Activated T-cell treated with anti-CD3 and anti-CD28 coated beads, Interleukin-2, amount 50 U/mL, for 1 hour (primary cell): ENCODE data around the gene PPA1.
"Not testable (repeated sequence)": the region's sequence is repeated elsewhere in the genome, so short reads cannot be mapped to it uniquely, and the experiment has no call there.

Source experiments
- DNase-seq: peaks from one replicate; pipeline ENCODE4 v3.0.0-alpha.2; 2020

The PPA1 gene

DNA sequence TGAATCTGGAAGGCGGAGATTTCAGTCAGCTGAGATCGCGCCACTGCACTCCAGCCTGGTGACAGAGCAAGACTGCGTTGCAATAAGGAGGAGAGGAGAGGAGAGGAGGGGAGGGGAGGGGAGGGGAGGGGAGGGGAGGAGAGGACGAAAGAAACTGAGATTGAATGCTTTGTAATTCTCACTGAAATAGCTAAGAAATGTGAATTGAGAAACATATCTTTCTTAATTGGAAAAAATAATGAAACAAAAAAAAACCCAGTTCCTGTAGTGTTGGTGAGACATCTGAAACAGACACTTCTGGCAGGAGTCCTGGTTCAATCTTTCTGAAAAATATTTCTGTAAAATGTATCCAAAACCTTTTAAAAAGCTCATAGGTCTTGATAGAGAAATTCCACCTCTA is 26.5 kb downstream of the PPA1 start:
- DNase-seq: no peak

DNA sequence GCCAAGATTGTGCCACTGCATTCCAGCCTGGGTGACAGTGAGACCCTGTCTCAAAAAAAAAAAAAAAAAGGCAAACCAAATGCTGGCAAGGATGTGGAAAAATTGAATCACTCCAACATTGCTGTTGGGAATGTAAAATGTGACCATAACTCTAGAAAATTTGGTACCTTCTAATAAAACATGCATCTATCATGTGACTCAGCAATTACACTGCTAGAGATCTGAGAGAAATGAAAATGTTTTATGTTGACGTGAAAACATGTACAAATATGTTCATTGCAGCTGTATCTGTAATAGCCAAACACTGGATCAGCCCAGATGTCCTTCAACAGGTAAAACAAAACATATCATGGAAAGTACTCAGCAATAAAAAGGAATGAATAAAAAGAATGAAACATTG is 32.1 kb downstream of the PPA1 start:
- DNase-seq: no peak

DNA sequence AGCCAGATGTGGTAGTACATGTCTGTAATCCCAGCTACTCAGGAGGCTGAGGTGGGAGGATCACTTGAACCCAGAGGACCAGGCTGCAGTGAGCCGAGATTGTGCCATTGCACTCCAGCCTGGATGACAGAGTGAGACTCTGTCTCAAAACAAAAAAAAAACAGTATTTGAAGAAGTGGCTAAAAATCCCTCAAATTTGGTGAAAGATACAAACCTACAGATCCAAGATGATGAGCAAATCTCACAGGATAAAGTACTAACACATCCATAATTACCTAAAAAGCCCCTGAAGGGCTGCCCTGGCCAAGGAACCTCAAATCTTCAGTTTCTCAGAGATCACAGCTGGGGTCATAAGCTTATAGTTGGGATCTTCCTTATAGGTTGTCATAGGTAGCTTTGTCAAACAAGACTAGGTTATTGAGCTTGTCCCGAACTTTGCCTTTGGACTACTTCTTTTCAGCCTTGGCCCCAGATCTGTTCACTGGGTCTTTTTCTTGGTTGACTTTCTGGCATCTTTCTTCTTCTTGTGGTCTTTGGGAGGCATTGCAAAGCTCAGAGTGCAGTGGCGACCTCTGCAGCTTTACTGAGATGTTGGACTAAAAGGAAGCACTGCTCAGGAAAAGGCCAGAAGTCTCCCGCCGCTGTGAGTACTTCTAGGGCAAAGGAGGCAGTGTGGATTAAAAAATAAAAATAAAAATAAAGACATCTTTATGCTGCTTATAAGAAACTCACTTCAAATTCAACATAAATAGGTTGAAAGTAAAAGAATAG is 34.3 kb downstream of the PPA1 start:
- no peak for DNase-seq

DNA sequence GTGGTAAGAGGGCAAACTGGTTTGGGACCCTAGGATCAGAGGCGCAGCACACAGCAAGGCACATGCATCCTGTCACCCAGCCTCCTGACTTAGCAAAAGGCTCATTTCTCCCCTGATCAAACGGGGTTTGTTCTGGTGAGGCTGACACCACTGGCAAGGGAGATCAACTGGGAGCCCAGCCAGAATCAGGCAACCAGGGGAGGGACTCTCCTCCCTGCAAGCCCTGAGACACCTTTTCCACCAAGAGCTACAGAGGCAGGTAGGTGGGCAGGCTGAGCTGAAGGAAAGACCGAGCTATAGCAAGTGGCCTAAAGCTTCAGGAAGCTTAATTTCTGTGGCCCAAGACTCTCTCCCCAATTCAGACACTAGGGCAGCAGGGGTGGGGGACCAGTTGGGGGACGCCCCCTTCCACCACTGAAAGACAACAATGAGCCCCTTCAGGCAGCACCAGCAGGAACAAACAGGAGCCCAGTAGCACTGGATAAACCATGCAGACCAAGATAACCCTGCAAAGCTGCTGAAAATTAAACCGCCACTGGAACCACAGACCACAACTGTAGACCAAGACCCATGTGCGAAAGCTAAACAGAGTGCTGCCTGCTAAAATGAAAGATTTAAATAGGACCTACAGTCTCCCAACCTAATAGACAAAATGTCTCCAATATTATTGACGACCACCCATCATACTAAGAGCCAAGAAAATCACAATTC is 35.8 kb downstream of the PPA1 start:
- no peak for DNase-seq

DNA sequence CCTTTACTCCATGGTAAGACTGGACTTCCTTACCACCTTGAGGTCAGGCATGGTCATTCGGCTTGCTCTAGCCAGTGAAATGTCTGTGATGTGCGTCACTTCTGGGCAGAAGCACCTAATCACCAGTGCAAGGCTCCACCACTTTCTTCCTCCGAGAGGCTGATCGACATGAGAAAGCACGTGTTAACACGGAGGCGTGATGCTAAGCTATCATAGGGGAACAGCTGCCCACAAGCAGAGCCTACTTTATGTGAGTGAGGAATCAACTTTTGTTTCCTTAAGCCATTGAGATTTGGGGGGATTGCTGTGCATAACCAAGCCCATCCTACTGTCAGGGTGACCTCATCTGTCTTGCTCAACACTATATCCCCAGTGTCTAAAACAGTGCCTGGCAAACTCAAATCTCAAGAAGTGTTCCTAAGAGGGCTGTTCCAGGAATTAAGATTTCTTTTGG is 39.8 kb downstream of the PPA1 start:
- DNase-seq: no peak

DNA sequence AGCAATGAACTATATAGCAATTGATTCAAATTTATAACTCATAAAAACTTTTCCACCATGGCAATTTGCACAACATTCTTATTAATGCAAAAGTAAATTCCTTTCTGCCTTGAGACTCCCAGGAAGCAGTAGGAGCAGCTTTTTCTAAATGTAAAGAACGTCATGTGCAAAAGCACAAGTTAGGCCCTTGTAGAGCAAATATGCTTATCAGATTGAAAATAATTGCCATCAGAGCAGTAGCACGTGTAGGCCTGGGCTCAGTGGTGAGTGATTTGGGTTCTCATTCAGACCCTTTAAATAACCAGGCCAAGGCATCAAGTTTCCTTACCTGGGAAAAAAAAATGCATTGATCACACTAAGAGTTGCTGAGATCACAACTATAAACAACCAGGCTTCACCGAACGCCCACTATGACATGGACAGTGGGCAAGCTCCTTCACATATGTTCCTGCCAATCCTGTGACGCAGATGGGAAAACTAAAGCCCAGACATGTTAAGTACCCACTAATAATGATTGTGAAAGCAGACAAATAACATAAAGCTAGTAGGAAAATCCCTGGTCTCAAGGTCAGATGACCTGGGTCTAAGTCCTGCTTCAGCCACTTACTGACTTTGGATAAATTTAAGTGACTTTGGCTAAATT is 40.8 kb downstream of the PPA1 start:
- no peak for DNase-seq

DNA sequence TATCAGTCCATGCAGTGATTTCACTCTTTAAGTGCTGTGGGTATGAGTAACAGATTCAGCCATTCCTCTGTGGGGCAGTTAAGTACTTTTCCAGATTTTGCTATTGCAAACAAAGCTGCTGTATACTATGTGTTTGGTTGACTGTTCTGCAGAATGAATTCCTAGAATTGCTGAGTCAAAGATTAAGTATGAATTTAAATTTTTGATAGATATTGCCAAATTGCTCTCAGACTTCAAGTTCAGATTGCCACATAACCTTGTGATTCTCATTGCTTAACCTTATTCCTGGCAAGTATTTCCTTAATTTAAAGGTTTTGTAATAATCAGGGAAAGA is 41.3 kb downstream of the PPA1 start:
- no peak for DNase-seq

DNA sequence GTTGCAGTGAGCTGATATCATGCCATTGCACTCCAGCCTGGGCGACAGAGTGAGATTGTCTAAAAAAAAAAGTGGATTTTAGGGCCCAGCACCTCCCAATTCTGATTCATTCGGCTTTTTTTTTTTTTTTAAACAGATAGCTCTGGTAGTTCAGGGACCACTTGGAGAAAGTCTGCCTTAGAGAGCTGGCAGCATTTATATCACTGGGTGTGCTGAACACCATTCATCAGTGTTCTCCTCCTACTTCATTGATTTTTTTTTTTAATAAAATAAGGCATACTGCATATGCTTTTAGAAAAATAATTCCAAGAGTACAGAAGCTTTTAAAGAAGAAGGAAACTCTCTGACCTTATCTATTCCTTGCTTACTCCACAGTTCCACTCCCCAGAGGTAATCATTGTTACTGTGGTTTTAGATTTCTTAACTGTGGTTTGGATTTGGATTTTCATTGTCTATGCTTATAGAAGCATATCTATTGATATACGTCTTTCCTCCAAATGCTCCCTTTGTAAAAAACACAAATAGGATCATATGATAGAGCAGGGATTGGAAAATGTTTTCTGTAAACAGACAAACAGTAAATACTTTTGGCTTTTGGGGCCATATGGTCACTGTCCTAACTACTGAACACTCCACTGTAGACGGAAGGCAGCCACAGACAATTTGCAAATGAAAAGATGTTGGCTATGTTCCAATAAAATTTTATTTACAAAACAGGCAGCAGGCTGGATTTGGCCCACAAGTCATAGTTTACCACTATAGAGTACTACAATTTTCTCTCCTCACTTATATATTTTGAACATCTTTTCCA is 41.9 kb downstream of the PPA1 start:
- DNase-seq: no peak

DNA sequence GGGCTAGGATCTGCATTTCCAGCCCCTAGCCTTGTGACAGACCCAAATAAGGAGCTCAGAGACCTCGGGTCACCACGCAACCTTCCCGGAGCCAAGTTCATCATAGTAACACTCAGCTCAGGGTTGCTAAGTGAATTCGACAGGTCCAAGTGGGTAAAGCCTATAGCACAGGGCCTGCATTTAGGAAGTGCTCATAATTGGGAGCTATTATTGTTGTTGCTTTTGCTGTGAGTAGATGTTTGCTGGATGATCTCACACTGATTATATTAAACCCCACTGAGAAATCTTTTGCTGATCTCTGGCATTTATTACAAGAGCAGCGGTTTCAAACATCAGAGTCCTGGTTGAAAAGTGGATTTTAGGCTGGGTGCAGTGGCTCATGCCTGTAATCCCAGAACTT is 42.6 kb downstream of the PPA1 start:
- no peak for DNase-seq

DNA sequence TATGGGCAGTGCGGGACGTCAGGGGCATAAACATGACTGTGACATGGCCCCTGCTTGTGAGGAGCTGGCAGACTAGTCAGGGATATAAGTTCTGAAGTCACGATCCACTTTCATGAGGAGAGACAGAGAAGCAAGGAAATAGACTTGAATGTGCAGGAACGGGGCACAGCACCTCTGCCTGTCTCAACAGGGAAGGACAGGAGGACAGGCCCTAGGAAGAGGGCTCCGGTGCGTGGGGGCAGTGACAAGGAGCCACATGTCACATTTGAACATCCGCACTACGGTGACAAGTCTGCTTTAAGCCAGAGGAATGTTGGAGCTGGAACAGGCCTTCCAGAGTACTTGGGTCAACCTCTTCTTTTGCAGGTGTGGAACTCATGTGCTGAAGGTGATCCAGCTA is 43.1 kb downstream of the PPA1 start:
- DNase-seq: no peak

DNA sequence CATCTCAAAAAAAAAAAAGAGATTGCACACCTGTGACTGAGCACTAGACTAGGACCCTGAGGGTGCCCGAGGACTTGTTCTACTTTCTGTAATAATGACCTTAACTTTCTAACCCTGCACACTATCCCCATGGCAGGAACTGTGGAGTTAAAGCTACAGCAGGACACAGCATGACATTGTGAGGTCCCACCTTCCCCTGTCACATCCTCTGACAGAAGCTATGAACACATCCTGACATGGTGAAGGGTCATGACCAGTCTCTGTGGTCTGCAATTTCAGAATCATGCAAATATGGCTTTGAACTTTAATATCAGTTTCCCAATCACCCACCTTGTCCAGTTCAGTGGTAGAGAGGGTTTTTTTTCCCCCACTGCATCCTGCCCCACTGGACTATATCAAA is 44.5 kb downstream of the PPA1 start:
- DNase-seq: no peak

DNA sequence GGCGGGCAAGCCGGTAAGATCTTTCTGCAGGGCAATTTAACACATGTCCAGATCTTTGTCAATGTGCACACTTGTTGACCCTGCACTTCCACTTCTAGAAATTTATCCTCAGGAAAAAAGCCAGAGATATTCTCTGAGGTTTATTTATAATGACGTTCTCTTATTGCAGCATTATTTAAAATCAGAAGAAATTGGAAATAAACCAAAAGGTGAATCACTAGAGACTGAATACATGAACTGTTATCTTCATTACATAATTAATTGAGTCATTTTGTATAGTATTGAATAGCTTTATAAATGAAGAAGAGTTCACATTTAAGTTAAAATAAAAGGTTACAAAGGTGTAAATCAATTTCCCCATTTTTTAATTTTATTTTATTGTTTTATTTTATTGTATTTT is 46.7 kb downstream of the PPA1 start:
- DNase-seq: no peak

DNA sequence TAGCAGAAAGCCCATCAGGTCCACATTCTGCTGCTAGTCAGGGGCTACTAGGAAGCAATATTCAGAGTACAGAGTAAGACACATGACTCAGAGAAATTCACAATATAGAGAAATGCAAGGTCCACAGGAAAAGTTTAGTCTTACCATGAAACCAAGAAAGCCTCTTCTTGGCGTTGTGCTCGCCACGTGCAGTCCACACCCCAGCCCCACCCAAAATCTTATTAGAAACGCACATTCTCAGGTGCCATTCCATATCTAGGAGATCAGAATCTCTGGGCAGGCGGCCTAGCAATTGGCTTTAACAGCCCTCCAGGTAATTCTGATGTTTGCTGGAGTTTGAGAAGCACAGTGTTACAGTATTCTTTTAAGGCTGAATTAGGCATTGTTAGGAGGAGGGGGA is 47.1 kb downstream of the PPA1 start:
- no peak for DNase-seq

DNA sequence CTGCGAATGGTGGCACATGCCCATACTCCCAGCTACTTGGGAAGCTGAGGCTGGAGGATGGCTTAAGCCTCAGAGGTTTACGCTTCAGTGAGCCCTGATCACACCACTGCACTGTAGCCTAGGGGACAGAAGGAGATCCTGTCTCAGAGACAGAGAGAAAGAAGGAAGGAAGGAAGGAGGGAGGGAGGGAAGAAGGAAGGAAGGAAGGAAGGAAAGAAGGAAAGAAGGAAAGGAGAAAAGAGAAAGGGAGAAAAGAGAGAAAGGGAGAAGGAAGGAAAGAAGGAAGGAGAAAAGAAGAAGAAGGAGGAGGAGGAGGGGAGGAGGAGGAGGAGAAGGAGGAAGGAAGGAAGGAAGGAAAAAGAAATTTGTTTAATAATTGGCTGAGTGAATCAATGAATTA is 49.9 kb downstream of the PPA1 start:
- no peak for DNase-seq

DNA sequence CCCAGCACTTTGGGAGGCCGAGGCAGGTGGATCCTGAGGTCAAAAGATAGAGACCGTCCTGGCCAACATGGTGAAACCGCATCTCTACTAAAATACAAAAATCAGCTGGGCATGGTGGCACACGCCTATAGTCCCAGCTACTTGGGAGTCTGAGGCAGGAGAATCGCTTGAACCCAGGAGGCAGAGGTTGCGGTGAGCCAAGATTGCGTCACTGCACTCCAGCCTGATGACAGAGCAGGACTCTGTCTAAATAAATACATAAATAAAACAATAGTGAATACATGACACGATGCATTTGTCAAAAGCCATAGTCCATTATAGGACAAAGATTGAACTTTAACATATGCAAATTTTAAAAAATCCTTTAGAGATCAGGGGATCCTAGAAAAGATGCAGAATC is 54.0 kb downstream of the PPA1 start:
- DNase-seq: not testable (repeated sequence)

DNA sequence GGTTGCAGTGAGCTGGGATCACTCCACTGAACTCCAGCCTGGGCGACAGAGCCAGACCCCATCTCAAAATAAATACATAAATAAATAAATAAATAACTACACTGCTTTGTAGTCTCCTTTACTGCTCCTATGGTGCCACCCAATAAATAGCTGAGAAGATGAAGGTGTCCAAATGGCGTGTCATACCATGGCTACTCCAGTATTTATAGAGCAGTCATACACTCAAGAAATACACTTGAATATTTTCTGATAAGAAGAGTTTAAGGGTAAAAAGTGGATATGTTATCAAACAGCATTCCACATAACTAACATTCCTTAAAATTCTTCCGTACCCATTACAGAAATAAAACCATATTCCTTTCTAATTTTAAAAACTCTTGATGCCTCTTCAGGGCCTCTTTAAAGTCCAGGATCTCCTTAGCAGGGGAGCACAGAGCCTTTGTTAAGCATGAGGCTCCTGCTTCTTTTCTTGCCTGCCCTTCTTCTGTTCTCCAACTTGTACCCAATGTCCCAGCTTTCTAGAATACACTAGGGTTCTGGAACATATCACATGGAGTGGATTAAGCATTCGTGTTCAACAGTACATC is 55.0 kb downstream of the PPA1 start:
- no peak for DNase-seq

DNA sequence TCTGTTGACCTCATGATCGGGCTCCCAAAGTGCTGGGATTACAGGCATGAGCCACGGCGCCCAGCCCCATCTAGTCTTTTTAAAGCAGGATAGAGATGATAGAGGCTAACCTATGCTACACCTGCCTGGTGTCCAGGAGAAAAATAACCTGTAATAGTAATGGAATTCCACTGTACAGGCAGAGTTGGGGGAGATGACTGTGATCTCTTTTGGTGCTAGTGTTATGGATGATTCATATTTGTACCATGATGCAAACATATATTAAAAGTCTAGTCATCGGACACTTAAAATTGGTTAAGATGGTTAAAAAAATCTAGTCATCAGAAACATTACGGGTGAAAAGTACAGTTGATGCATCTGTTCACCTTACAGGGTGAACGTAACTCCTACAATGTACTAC is 56.8 kb downstream of the PPA1 start:
- no peak for DNase-seq

DNA sequence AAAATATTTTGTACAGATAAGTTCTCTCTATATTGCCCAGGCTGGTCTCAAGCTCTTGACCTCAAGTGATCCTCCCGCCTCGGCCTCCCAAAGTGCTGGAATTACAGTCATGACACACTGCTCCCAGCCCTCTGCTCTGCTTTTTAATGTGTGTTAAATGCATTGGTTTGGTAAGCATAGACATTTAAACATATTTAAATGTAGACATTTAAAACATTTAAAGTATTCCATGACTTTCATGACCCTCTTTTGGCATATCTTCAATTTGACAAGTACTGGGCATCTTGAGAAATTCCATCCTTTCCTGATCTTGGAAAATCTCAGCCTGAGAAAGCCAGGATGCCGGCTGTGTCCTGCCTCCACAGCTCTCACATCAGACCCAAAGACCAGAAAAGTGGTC is 57.7 kb downstream of the PPA1 start:
- no peak for DNase-seq

DNA sequence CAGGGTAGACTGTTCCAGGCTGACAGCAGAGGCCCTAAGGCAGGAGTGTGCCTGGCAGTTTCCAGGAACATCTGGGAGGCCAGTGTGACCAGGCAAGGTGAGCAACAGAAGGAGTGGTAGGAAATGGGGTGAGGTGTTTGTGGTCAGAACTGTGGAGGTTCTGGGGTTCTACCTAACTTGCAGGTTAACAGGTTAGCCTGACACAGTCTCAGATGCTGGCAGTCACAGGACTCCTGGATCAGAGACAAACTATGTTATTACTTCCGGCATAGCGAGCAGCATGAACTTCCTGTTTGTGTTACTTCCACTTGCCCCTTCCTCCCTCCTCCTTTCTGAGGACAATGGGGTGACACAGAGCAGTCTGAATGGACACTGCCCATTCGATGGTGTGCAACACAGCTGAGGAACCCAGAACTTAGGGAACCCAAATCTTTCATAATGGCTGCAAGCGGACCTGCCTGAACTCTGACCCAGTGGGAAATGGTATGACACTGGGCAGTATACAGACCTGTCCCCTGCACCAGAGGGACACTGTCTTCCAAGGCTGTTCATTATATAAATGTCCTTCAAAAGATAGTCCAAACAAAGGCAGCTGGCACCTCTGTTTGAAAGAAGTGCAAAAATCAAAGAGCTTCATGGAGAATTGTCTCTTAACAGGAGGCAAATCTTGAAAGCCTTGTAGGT is 59.0 kb downstream of the PPA1 start:
- peak; percentile 36 for DNase-seq

DNA sequence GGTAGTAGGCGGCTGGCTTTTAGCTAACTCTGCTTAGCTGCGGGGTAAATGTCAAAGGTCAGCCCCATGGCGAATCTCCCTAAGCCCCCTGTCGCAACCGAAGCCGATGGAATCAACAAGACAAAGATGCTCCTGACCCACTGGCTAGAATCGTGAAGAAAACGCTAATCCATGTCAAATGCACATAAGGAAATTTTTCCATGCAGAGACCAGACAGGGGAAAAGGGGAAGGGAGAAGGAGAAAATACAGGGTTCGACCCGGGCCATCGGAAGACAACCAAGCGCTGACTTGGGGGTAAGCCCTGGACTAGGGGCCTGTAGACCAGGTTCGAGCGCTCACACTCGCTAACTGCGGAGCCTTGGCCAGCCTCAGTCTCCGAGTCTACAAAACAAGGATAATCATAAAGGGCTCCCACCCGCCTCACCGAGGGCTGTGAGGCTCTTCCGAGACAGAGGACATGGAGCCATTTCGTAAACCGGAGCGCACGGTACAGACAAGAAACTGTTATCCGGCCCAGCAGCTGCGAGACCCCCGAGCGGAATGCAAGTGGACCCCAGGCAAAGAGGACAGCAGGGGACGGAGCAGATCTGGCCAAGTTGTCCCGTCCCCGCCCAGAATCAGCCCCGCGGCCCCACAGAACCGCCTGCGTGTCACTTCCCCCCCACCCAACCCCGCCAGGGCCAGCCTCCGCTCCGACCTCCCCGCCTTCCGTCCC is 63.4 kb downstream of the PPA1 start:
- no peak for DNase-seq

DNA sequence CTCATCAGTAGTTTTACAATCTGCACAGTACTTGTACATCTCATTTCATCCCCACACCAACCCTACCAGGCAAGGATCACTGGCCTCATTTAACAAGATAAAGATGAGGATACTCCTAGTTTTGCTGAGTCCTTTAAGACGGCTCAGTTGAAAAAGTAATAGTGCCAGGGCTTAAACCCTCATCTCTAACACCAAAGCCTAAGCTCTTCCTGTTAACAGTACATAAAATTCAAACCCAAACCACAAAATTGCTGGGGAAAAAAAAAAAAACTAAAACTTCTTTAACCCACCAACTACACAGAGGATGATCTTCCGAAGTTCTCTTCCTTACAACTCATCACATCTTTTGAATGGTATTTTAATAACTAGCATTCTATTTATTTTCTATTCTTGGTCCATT is 64.2 kb downstream of the PPA1 start:
- no peak for DNase-seq

DNA sequence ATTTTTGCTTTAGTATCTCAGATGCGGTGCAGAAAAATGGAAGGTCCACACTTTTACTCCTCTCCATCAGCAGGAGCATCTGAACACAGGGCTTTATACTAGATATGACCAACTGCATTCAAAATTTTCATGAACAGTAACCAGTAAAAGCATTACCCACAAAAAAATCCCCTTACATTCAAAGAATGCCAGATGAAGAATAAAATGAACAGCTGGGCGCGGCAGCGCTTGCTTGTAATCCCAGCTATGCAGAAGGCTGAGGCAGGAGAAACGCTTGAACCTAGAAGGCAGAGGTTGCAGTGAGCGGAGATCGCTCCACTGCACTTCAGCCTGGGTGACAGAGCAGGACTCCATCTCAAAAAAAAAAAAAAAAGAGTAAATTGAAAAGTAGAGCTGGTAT is 66.0 kb downstream of the PPA1 start:
- DNase-seq: no peak
